SK-N-SH (cell line): Measurements from ENCODE around the gene SPEF1. TPM values are rescaled to one million over a fixed set of nuclear protein-coding genes. Genes with fewer than 3 reads are reported as not detected.
"Not testable (repeated sequence)": the region's sequence is repeated elsewhere in the genome, so short reads cannot be mapped to it uniquely, and the experiment has no call there.

ENCODE experiments used
- CTCF ChIA-PET: fragments of 300-600, 350-600 bp; formaldehyde crosslinking; extraction: SDS; loops from one replicate; lab custom pipeline; 2021; lab: Yijun Ruan, JAX
- POLR2A ChIA-PET: fragments of 350-600 bp; sonication (Branson Sonifier 250); formaldehyde crosslinking; extraction: SDS; loops from one replicate; lab custom pipeline; 2020; ENCODE audit warnings: antibody characterized with exemption, inconsistent platforms; lab: Yijun Ruan, JAX
- DNase-seq: peaks from one replicate; pipeline ENCODE4 v3.0.0; 2012
- H2AFZ ChIP-seq: fragments of 200-600 bp; sonication (generic); 2 replicates; pipeline ENCODE4 v1.8.1; 2016; ENCODE audit warnings: antibody characterized with exemption, mild to moderate bottlenecking, low read depth
- H3F3A ChIP-seq: fragments of 200-600 bp; sonication (generic); replicated peaks from 2 replicates; pipeline ENCODE3; 2016; ENCODE audit warnings: antibody characterized with exemption, mild to moderate bottlenecking; ENCODE audit not compliant: insufficient read depth
- H3K27ac ChIP-seq, 2 experiments: fragments of 200-500 bp in 1 of 2; fragments of 200-600 bp in 1 of 2; sonication (Bioruptor generic) in 1 of 2; sonication (generic), shearing (Covaris generic) in 1 of 2; 2 replicates each; pipeline versions ENCODE4 v1.5.1 to v1.6.1; 2014 to 2016; ENCODE audit warnings: low read depth in 2 of 2, inconsistent platforms in 1 of 2, low read length in 1 of 2, mild to moderate bottlenecking in 1 of 2, mixed read lengths in 1 of 2
- H3K27me3 ChIP-seq: fragments of 200-600 bp; sonication (generic), shearing (Covaris generic); 2 replicates; pipeline ENCODE4 v1.6.1; 2016; ENCODE audit warnings: mixed run types; ENCODE audit not compliant: insufficient read depth
- H3K36me3 ChIP-seq, 2 experiments: fragments of 200-500 bp in 1 of 2; fragments of 200-600 bp in 1 of 2; sonication (Bioruptor generic) in 1 of 2; sonication (generic) in 1 of 2; replicated peaks in 1 of 2; 2 replicates each; pipeline versions ENCODE3 to v1.5.1; 2014 to 2016; ENCODE audit warnings: low read length in 1 of 2, mild to moderate bottlenecking in 1 of 2; ENCODE audit not compliant: insufficient read depth in 2 of 2, control insufficient read depth in 1 of 2
- H3K4me1 ChIP-seq, 2 experiments: fragments of 200-500 bp in 1 of 2; fragments of 200-600 bp in 1 of 2; sonication (Bioruptor generic) in 1 of 2; sonication (generic), shearing (Covaris generic) in 1 of 2; 2 replicates each; pipeline versions ENCODE4 v1.5.1 to v1.6.1; 2014 to 2016; ENCODE audit warnings: low read depth in 1 of 2, low read length in 1 of 2, mixed run types in 1 of 2; ENCODE audit not compliant: insufficient read depth in 2 of 2, control insufficient read depth in 1 of 2
- H3K4me2 ChIP-seq: fragments of 200-600 bp; sonication (generic), shearing (Covaris generic); 2 replicates; pipeline ENCODE4 v1.6.1; 2017; ENCODE audit warnings: mixed run types
- H3K4me3 ChIP-seq, 2 experiments: fragments of 200-500 bp in 1 of 2; fragments of 200-600 bp in 1 of 2; sonication (Bioruptor generic) in 1 of 2; sonication (generic), shearing (Covaris generic) in 1 of 2; 2 replicates each; pipeline versions ENCODE4 v1.5.1 to v1.8.1; 2014 to 2016; ENCODE audit warnings: low read depth in 2 of 2, inconsistent platforms in 1 of 2, low read length in 1 of 2, mild to moderate bottlenecking in 1 of 2, mixed read lengths in 1 of 2, moderate library complexity in 1 of 2
- H3K79me2 ChIP-seq: fragments of 200-600 bp; sonication (generic); 2 replicates; pipeline ENCODE4 v1.8.1; 2017; ENCODE audit warnings: mild to moderate bottlenecking; ENCODE audit not compliant: insufficient read depth
- H3K9ac ChIP-seq: fragments of 200-600 bp; sonication (generic); 2 replicates; pipeline ENCODE4 v1.6.1; 2017; ENCODE audit warnings: mixed run types
- H3K9me2 ChIP-seq: fragments of 200-600 bp; sonication (generic); 2 replicates; pipeline ENCODE4 v1.6.1; 2017; ENCODE audit warnings: mixed run types
- H3K9me3 ChIP-seq: fragments of 200-600 bp; sonication (generic); 2 replicates; pipeline ENCODE4 v1.6.1; 2017; ENCODE audit warnings: mixed run types, mild to moderate bottlenecking, moderate library complexity
- H4K20me1 ChIP-seq: fragments of 200-600 bp; sonication (generic); 2 replicates; pipeline ENCODE4 v1.6.1; 2017; ENCODE audit warnings: mild to moderate bottlenecking, mixed run types; ENCODE audit not compliant: insufficient read depth
- EZH2phosphoT487 ChIP-seq: fragments of 200-600 bp; sonication (generic); IDR thresholded peaks from 2 replicates; pipeline ENCODE4 v1.6.1; 2017; ENCODE audit warnings: low read depth, mixed run types, mild to moderate bottlenecking, antibody characterized with exemption, moderate library complexity, borderline replicate concordance
- FOXJ3 ChIP-seq: sonication (generic); formaldehyde crosslinking; IDR thresholded peaks from 2 replicates; pipeline ENCODE4 v1.5.1; 2020; ENCODE audit warnings: mild to moderate bottlenecking, missing genetic modification reagents
- GABPA ChIP-seq: IDR thresholded peaks from 2 replicates; pipeline ENCODE4 v1.4.0; 2012; ENCODE audit warnings: low read depth, mild to moderate bottlenecking
- MXI1 ChIP-seq: IDR thresholded peaks from 2 replicates; pipeline ENCODE4 v1.6.1; 2012; ENCODE audit warnings: mild to moderate bottlenecking, low read depth, low read length, improper control_type of control experiment
- NFIC ChIP-seq: IDR thresholded peaks from 2 replicates; pipeline ENCODE4 v1.4.0; 2012; ENCODE audit warnings: borderline replicate concordance
- POLR2AphosphoS5 ChIP-seq: IDR thresholded peaks from 2 replicates; pipeline ENCODE4 v1.6.1; 2012; ENCODE audit warnings: low read depth, low read length
- RAD21 ChIP-seq: IDR thresholded peaks from 2 replicates; pipeline ENCODE4 v1.6.1; 2012; ENCODE audit warnings: mild to moderate bottlenecking, low read length
- RXRA ChIP-seq: IDR thresholded peaks from 2 replicates; pipeline ENCODE4 v1.4.0; 2012; ENCODE audit warnings: low read depth, mild to moderate bottlenecking, borderline replicate concordance
- TAF1 ChIP-seq: IDR thresholded peaks from 2 replicates; pipeline ENCODE4 v1.6.1; 2012; ENCODE audit warnings: low read depth, mild to moderate bottlenecking, low read length, moderate library complexity, borderline replicate concordance
- WGBS: methylation state at CpG from one replicate; pipeline ENCODE4 v1.1.6; 2017; ENCODE audit warnings: low lambda C conversion rate; 5-methylcytosine and 5-hydroxymethylcytosine counted together
- polyA plus RNA-seq, 3 experiments: library from polyadenylated mRNA; depleted of rRNA; stranded (reverse); fragments of >200 nt; gene quantifications; 2 replicates each; pipeline ENCODE4 v1.2.3, GENCODE V29; 2012
- TF ChIP-seq, protein P1 (sequence below): IDR thresholded peaks from 2 replicates; pipeline ENCODE4 v1.4.0; 2012; ENCODE audit warnings: low read depth, borderline replicate concordance
- TF ChIP-seq, protein P2 (sequence below): IDR thresholded peaks from 2 replicates; pipeline ENCODE4 v1.6.1; 2012; ENCODE audit warnings: mild to moderate bottlenecking, low read depth, low read length, moderate library complexity
- TF ChIP-seq, protein P3 (sequence below): fragments of 200-600 bp; sonication (generic); IDR thresholded peaks from 2 replicates; pipeline ENCODE4 v1.6.1; 2017; ENCODE audit warnings: antibody characterized with exemption, mild to moderate bottlenecking, moderate library complexity

The SPEF1 gene
- polyA plus RNA-seq, 1 of the 3 experiments (the other 2 are of a cell fraction) = 1.6 TPM

GRCh38 chr20:3781153-3781910 is at the start of gene SPEF1 (continued):
- TF ChIP-seq GABPA = no peak

- CTCF ChIA-PET = interaction anchor here (0.6 to 1.2 kb wide), 2 partner anchors 9 to 40 kb away, joined by 3 to 4 read pairs; partner anchors contain the start of gene AP5S1
Observed at GRCh38 chr20:3829891-3830290, 48.6 kb upstream of the SPEF1 start.

DNA sequence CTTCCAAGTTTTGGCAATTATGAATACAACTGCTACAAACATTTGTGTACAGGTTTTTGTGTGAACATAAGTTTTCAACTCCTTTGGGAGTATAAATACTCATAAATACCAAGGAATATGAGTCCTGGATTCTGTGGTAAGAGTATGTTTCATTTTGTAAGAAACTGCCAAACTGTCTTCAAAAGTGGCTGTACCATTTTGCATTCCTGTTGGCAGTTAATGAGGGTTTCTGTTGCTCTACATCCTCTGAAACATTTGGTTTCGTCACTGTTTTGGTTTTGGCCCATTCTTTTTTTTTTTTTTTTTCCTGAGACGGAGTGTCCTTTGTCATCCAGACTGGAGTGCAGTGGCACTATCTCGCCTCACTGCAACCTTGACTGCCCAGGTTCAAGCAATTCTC is 47.5 kb upstream of the SPEF1 start:
- Histone ChIP-seq H3K27ac (no peak overlapping the region), H3K79me2 (no peaks in the 10 kb centered on the region), H3K36me3 (peaks cover 3 to 11% of the 10 kb centered on the region in 2 experiments), H3K4me3 (no peak overlapping the region), H3K9me3 (no peaks in the 10 kb centered on the region), H3K4me2 (no peak overlapping the region), H2AFZ (no peak overlapping the region), H3K4me1 (no peaks in the 10 kb centered on the region), H3F3A (no peaks in the 10 kb centered on the region), H3K9me2 (no peaks in the 10 kb centered on the region), H3K27me3 (no peaks in the 10 kb centered on the region), H4K20me1 (no peaks in the 10 kb centered on the region), H3K9ac (no peak overlapping the region)
- 89% methylated on average over 3 of the region's 3 CpGs for WGBS
- ChIA-PET CTCF (interaction anchor here (1.2 kb wide), 1 partner anchor 8 kb away, joined by 4 read pairs; the partner anchor contains the start of gene AP5S1), POLR2A (no interaction called here)
- DNase-seq = no peak
- TF ChIP-seq TAF1 (no peak), NFIC (no peak), EZH2phosphoT487 (no peak), GABPA (no peak), FOXJ3 (CRISPR knock-in tag) (no peak), RXRA (no peak), MXI1 (no peak), POLR2AphosphoS5 (no peak), RAD21 (no peak)
- TF ChIP-seq, protein P1, sequence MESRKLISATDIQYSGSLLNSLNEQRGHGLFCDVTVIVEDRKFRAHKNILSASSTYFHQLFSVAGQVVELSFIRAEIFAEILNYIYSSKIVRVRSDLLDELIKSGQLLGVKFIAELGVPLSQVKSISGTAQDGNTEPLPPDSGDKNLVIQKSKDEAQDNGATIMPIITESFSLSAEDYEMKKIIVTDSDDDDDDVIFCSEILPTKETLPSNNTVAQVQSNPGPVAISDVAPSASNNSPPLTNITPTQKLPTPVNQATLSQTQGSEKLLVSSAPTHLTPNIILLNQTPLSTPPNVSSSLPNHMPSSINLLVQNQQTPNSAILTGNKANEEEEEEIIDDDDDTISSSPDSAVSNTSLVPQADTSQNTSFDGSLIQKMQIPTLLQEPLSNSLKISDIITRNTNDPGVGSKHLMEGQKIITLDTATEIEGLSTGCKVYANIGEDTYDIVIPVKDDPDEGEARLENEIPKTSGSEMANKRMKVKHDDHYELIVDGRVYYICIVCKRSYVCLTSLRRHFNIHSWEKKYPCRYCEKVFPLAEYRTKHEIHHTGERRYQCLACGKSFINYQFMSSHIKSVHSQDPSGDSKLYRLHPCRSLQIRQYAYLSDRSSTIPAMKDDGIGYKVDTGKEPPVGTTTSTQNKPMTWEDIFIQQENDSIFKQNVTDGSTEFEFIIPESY = no peak
- TF ChIP-seq, protein P2, sequence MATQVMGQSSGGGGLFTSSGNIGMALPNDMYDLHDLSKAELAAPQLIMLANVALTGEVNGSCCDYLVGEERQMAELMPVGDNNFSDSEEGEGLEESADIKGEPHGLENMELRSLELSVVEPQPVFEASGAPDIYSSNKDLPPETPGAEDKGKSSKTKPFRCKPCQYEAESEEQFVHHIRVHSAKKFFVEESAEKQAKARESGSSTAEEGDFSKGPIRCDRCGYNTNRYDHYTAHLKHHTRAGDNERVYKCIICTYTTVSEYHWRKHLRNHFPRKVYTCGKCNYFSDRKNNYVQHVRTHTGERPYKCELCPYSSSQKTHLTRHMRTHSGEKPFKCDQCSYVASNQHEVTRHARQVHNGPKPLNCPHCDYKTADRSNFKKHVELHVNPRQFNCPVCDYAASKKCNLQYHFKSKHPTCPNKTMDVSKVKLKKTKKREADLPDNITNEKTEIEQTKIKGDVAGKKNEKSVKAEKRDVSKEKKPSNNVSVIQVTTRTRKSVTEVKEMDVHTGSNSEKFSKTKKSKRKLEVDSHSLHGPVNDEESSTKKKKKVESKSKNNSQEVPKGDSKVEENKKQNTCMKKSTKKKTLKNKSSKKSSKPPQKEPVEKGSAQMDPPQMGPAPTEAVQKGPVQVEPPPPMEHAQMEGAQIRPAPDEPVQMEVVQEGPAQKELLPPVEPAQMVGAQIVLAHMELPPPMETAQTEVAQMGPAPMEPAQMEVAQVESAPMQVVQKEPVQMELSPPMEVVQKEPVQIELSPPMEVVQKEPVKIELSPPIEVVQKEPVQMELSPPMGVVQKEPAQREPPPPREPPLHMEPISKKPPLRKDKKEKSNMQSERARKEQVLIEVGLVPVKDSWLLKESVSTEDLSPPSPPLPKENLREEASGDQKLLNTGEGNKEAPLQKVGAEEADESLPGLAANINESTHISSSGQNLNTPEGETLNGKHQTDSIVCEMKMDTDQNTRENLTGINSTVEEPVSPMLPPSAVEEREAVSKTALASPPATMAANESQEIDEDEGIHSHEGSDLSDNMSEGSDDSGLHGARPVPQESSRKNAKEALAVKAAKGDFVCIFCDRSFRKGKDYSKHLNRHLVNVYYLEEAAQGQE = no peak
- TF ChIP-seq, protein P3, sequence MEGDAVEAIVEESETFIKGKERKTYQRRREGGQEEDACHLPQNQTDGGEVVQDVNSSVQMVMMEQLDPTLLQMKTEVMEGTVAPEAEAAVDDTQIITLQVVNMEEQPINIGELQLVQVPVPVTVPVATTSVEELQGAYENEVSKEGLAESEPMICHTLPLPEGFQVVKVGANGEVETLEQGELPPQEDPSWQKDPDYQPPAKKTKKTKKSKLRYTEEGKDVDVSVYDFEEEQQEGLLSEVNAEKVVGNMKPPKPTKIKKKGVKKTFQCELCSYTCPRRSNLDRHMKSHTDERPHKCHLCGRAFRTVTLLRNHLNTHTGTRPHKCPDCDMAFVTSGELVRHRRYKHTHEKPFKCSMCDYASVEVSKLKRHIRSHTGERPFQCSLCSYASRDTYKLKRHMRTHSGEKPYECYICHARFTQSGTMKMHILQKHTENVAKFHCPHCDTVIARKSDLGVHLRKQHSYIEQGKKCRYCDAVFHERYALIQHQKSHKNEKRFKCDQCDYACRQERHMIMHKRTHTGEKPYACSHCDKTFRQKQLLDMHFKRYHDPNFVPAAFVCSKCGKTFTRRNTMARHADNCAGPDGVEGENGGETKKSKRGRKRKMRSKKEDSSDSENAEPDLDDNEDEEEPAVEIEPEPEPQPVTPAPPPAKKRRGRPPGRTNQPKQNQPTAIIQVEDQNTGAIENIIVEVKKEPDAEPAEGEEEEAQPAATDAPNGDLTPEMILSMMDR = no peak

More at GRCh38 chr20:3829891-3830290, 48.6 kb upstream of the SPEF1 start:
- H3K36me3 ChIP-seq, H3K9me2 ChIP-seq, DNase-seq, H3F3A ChIP-seq, H3K9ac ChIP-seq, H2AFZ ChIP-seq, H4K20me1 ChIP-seq, H3K4me2 ChIP-seq, H3K4me3 ChIP-seq, POLR2A ChIA-PET, H3K79me2 ChIP-seq, H3K4me1 ChIP-seq, H3K9me3 ChIP-seq, H3K27me3 ChIP-seq, H3K27ac ChIP-seq: not testable (repeated sequence)
- 95% methylated on average over 5 of the region's 5 CpGs for WGBS
